H1 (cell line): ENCODE measurements around the gene NANOS2. TPM values are rescaled to one million over a fixed set of nuclear protein-coding genes. Genes with fewer than 3 reads are reported as not detected.

ENCODE experiments used
- CTCF ChIA-PET: fragments of 300-600 bp; sonication (Branson Sonifier 250); formaldehyde crosslinking; loops from one replicate; lab custom pipeline; 2021; ENCODE audit not compliant: partially characterized antibody; lab: Charles Lee
- POLR2A ChIA-PET: fragments of 300-600 bp; sonication (Branson Sonifier 250); formaldehyde crosslinking; loops from one replicate; lab custom pipeline; 2021; ENCODE audit warnings: inconsistent platforms; ENCODE audit not compliant: partially characterized antibody; lab: Charles Lee
- DNase-seq, 2 experiments: peaks; one replicate each; pipeline versions ENCODE4 v3.0.0 to v3.0.0-alpha.2; 2010 to 2022; ENCODE audit warnings: low spot score in 2 of 2, low read depth in 1 of 2, mixed read lengths in 1 of 2
- FAIRE-seq: peaks from 2 replicates; lab custom pipeline; 2011; peaks lifted over from hg19 to GRCh38; lab: Jason Lieb, UNC
- H2AFZ ChIP-seq: 2 replicates; pipeline ENCODE4 v1.8.1; 2012; ENCODE audit warnings: low read length, inconsistent platforms
- H2AK5ac ChIP-seq: 2 replicates; pipeline ENCODE4 v1.6.1; 2013; ENCODE audit warnings: low read depth, low read length
- H2BK120ac ChIP-seq: replicated peaks from 2 replicates; pipeline ENCODE3; 2013; ENCODE audit warnings: low read depth, low read length, inconsistent platforms
- H2BK12ac ChIP-seq: 2 replicates; pipeline ENCODE4 v1.6.1; 2013; ENCODE audit warnings: low read depth, low read length
- H2BK15ac ChIP-seq: 2 replicates; pipeline ENCODE4 v1.6.1; 2013; ENCODE audit warnings: low read length
- H2BK20ac ChIP-seq: 2 replicates; pipeline ENCODE4 v1.6.1; 2013; ENCODE audit warnings: low read length
- H2BK5ac ChIP-seq: 2 replicates; pipeline ENCODE4 v1.6.1; 2013; ENCODE audit warnings: low read depth, low read length
- H3K14ac ChIP-seq: 2 replicates; pipeline ENCODE4 v1.6.1; 2013; ENCODE audit warnings: inconsistent platforms; ENCODE audit not compliant: insufficient read length
- H3K18ac ChIP-seq: 2 replicates; pipeline ENCODE4 v1.6.1; 2013; ENCODE audit warnings: low read length; ENCODE audit errors: extremely low read depth
- H3K23ac ChIP-seq: 2 replicates; pipeline ENCODE4 v1.6.1; 2013; ENCODE audit warnings: inconsistent platforms; ENCODE audit not compliant: insufficient read length
- H3K23me2 ChIP-seq: 2 replicates; pipeline ENCODE4 v1.6.1; 2013; ENCODE audit warnings: low read depth, low read length
- H3K27ac ChIP-seq: 2 replicates; pipeline ENCODE4 v1.6.1; 2011; ENCODE audit warnings: low read depth, low read length, inconsistent platforms
- H3K27me3 ChIP-seq, 4 experiments: replicated peaks in 1 of 4; 1 replicate in 1 of 4; 2 replicates in 3 of 4; pipeline versions ENCODE4 v1.6.1 to v1.8.1; 2011 to 2013; ENCODE audit warnings: low read length in 3 of 4, mild to moderate bottlenecking in 3 of 4, inconsistent platforms in 2 of 4, mixed read lengths in 2 of 4, moderate library complexity in 1 of 4; ENCODE audit not compliant: control insufficient read depth in 3 of 4, insufficient read depth in 3 of 4; ENCODE audit errors: extremely low read depth in 1 of 4
- H3K36me3 ChIP-seq, 4 experiments: 2 replicates each; pipeline versions ENCODE4 v1.6.1 to v1.8.1; 2011 to 2013; ENCODE audit warnings: mild to moderate bottlenecking in 4 of 4, low read length in 3 of 4, moderate library complexity in 2 of 4, control low read depth in 1 of 4, inconsistent platforms in 1 of 4; ENCODE audit not compliant: insufficient read depth in 4 of 4, control insufficient read depth in 2 of 4
- H3K4ac ChIP-seq: replicated peaks from 2 replicates; pipeline ENCODE3; 2013; ENCODE audit warnings: low read length, low read depth, mixed read lengths, inconsistent platforms; ENCODE audit not compliant: insufficient read length
- H3K4me1 ChIP-seq, 4 experiments: replicated peaks in 1 of 4; 1 replicate in 1 of 4; 2 replicates in 3 of 4; pipeline versions ENCODE4 v1.6.1 to v1.8.1; 2011 to 2013; ENCODE audit warnings: low read length in 3 of 4, inconsistent platforms in 2 of 4, mixed read lengths in 1 of 4; ENCODE audit not compliant: insufficient read depth in 4 of 4, control insufficient read depth in 3 of 4
- H3K4me2 ChIP-seq, 2 experiments: 2 replicates each; pipeline versions ENCODE4 v1.6.1 to v1.8.1; 2011 to 2013; ENCODE audit warnings: low read depth in 2 of 2, low read length in 2 of 2, control low read depth in 1 of 2, inconsistent platforms in 1 of 2, mild to moderate bottlenecking in 1 of 2; ENCODE audit not compliant: insufficient read depth in 1 of 2
- H3K4me3 ChIP-seq, 4 experiments: fragments of 200-600, 300-600 bp in 1 of 4; sonication (generic), shearing (Covaris generic), sonication (Bioruptor Twin) in 1 of 4; 2 replicates each; pipeline versions ENCODE4 v1.5.1 to v1.8.1; 2011 to 2016; ENCODE audit warnings: low read length in 4 of 4, low read depth in 3 of 4, control low read depth in 2 of 4, inconsistent platforms in 2 of 4, mild to moderate bottlenecking in 2 of 4, mixed read lengths in 1 of 4, moderate library complexity in 1 of 4; ENCODE audit not compliant: insufficient read depth in 2 of 4; ENCODE audit errors: extremely low read depth in 1 of 4
- H3K56ac ChIP-seq: replicated peaks from 2 replicates; pipeline ENCODE3; 2013; ENCODE audit warnings: low read depth, mild to moderate bottlenecking, mixed read lengths, low read length, inconsistent platforms; ENCODE audit not compliant: insufficient read length
- H3K79me1 ChIP-seq: 2 replicates; pipeline ENCODE4 v1.6.1; 2013; ENCODE audit warnings: low read depth, low read length, control low read depth
- H3K79me2 ChIP-seq, 2 experiments: 2 replicates each; pipeline versions ENCODE4 v1.6.1 to v1.8.1; 2012 to 2013; ENCODE audit warnings: low read length in 2 of 2, mild to moderate bottlenecking in 2 of 2, inconsistent platforms in 1 of 2; ENCODE audit not compliant: insufficient read depth in 2 of 2, control insufficient read depth in 1 of 2
- H3K9ac ChIP-seq, 4 experiments: replicated peaks in 1 of 4; 1 replicate in 1 of 4; 2 replicates in 3 of 4; pipeline versions ENCODE4 v1.6.1 to v1.8.1; 2011 to 2013; ENCODE audit warnings: low read depth in 3 of 4, low read length in 3 of 4, control low read depth in 2 of 4, mild to moderate bottlenecking in 2 of 4, moderate library complexity in 2 of 4, inconsistent platforms in 1 of 4; ENCODE audit errors: extremely low read depth in 1 of 4
- H3K9me3 ChIP-seq, 2 experiments: 2 replicates each; pipeline versions ENCODE4 v1.6.1 to v1.8.1; 2012 to 2013; ENCODE audit warnings: mild to moderate bottlenecking in 2 of 2, moderate library complexity in 2 of 2, control low read depth in 1 of 2, inconsistent platforms in 1 of 2, low read depth in 1 of 2, low read length in 1 of 2, mixed read lengths in 1 of 2; ENCODE audit not compliant: insufficient read depth in 2 of 2
- H4K20me1 ChIP-seq, 2 experiments: replicated peaks in 1 of 2; 2 replicates each; pipeline versions ENCODE3 to v1.8.1; 2011 to 2013; ENCODE audit warnings: inconsistent platforms in 2 of 2, low read length in 2 of 2, mild to moderate bottlenecking in 1 of 2; ENCODE audit not compliant: insufficient read depth in 2 of 2, control insufficient read depth in 1 of 2
- H4K5ac ChIP-seq: 2 replicates; pipeline ENCODE4 v1.6.1; 2013; ENCODE audit warnings: low read length, low read depth, mixed read lengths, inconsistent platforms; ENCODE audit not compliant: insufficient read length
- H4K8ac ChIP-seq: 2 replicates; pipeline ENCODE4 v1.8.0; 2013; ENCODE audit warnings: mild to moderate bottlenecking, moderate library complexity, low read length, inconsistent platforms; ENCODE audit not compliant: insufficient read depth; ENCODE audit errors: extremely low read depth
- H4K91ac ChIP-seq: replicated peaks from 2 replicates; pipeline ENCODE3; 2013; ENCODE audit warnings: low read length, mixed read lengths, inconsistent platforms; ENCODE audit not compliant: insufficient read length
- BCL11A ChIP-seq, 2 experiments: IDR thresholded peaks; one replicate each; pipeline ENCODE4 v1.6.1; 2011; ENCODE audit warnings: low read depth in 2 of 2, low read length in 2 of 2, mild to moderate bottlenecking in 2 of 2
- CHD1 ChIP-seq: IDR thresholded peaks from 2 replicates; pipeline ENCODE4 v1.6.1; 2012; ENCODE audit warnings: low read depth, low read length, improper control_type of control experiment
- EZH2 ChIP-seq: fragments of 200-600 bp; sonication (generic); IDR thresholded peaks from 2 replicates; pipeline ENCODE4 v1.7.1; 2012; ENCODE audit warnings: low read depth, mild to moderate bottlenecking, moderate library complexity, low read length, inconsistent platforms; ENCODE audit not compliant: severe bottlenecking
- GABPA ChIP-seq: IDR thresholded peaks from 2 replicates; pipeline ENCODE4 v1.6.1; 2011; ENCODE audit warnings: mild to moderate bottlenecking, low read length, moderate library complexity, borderline replicate concordance; ENCODE audit not compliant: insufficient read depth
- JUN ChIP-seq: IDR thresholded peaks from 2 replicates; pipeline ENCODE4 v1.6.1; 2011; ENCODE audit warnings: low read depth, mild to moderate bottlenecking, improper control_type of control experiment, low read length
- PHF8 ChIP-seq: fragments of 200-600 bp; sonication (generic); conservative IDR thresholded peaks from 2 replicates; pipeline ENCODE4 v1.7.1; 2012; ENCODE audit warnings: low read depth, mild to moderate bottlenecking, inconsistent platforms, low read length, moderate library complexity
- POLR2AphosphoS5 ChIP-seq: IDR thresholded peaks from 2 replicates; pipeline ENCODE4 v1.6.1; 2011; ENCODE audit warnings: low read depth, low read length
- RBBP5 ChIP-seq: IDR thresholded peaks from 2 replicates; pipeline ENCODE4 v1.7.1; 2012; ENCODE audit warnings: low read depth, mild to moderate bottlenecking, inconsistent platforms, low read length, moderate library complexity, borderline replicate concordance
- SIX5 ChIP-seq: IDR thresholded peaks from 2 replicates; pipeline ENCODE4 v1.6.1; 2011; ENCODE audit warnings: mild to moderate bottlenecking, low read depth, low read length
- TCF12 ChIP-seq: IDR thresholded peaks from 2 replicates; pipeline ENCODE4 v1.6.1; 2011; ENCODE audit warnings: low read depth, mild to moderate bottlenecking, low read length
- WGBS, 2 experiments: shearing (Covaris generic) in 1 of 2; methylation state at CpG; one replicate each; pipeline versions ENCODE4 v1.1.6 to v1.1.7; 2013 to 2015; ENCODE audit warnings: low lambda C conversion rate in 2 of 2, mixed read lengths in 2 of 2, inconsistent platforms in 1 of 2, low coverage in 1 of 2, missing lambda C conversion rate in 1 of 2; ENCODE audit not compliant: insufficient replicate concordance in 2 of 2, insufficient coverage in 1 of 2, insufficient read length in 1 of 2; ENCODE audit errors: extremely low coverage in 1 of 2, missing lambda C conversion rate in 1 of 2; 5-methylcytosine and 5-hydroxymethylcytosine counted together
- polyA plus RNA-seq, 7 experiments: library from polyadenylated mRNA; depleted of rRNA in 3 of 7; stranded (reverse) in 5 of 7; unstranded in 2 of 7; fragments of >200 nt in 5 of 7; fragments of 200-250 nt in 2 of 7; gene quantifications; 1 replicate in 5 of 7; 2 replicates in 1 of 7; 4 replicates in 1 of 7; pipeline versions ENCODE4 v1.2.1 to v1.2.3, GENCODE V29; 2011 to 2013; ENCODE audit warnings: missing spikeins in 2 of 7, mixed read lengths in 2 of 7
- total RNA-seq: library from RNA; stranded (reverse); fragmentation: NEBNext Ultra II Directional; extraction: Animal tissue kit (Norgen Biotek cat#: 25700); gene quantifications from 2 replicates; pipeline ENCODE4 v1.2.1, GENCODE V29; 2021
- TF ChIP-seq, protein P1 (sequence below), 3 experiments: IDR thresholded peaks; 1 replicate in 2 of 3; 2 replicates in 1 of 3; pipeline versions ENCODE4 v1.5.1 to v1.6.1; 2011; ENCODE audit warnings: low read length in 3 of 3, mild to moderate bottlenecking in 3 of 3, inconsistent platforms in 2 of 3, low read depth in 1 of 3, moderate library complexity in 1 of 3; ENCODE audit not compliant: insufficient read depth in 1 of 3; ENCODE audit errors: control extremely low read depth in 1 of 3

Gene NANOS2
- total and polyA plus RNA-seq, 2 of the 8 experiments (the other 6 are each of a cell fraction or from before 2014, with no cell fraction given): 0.20 TPM; not detected in 1

DNA sequence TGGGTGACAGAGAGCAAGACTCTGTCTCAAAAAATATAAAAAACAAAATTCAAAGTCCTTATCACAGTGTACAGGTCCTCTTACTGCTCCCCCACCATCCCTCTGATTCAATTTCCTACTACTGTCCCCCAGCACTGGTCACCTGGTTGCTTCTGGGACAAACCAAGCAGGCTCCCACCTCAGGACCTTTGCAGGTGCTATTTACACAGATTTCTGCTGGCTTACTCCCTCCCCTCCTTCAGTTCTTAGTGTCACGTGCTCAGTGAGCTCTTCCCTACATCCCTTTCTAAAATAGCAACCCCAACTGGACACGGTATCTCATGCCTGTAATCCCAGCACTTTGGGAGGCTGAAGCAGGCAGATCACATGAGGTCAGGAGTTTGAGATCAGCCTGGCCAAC lies 34.6 kb downstream of the NANOS2 start:
- no peak for DNase-seq
- Histone ChIP-seq H3K79me1 (0 out of 2 replicates have a peak, but pooled peaks cover 5% of the 10 kb centered on the region), H3K23ac (no peak overlapping the region), H3K27ac (no peak overlapping the region), H4K20me1 (peaks cover 3 to 13% of the 10 kb centered on the region in 2 experiments), H3K18ac (no peak overlapping the region), H3K9me3 (no peaks in the 10 kb centered on the region), H4K5ac (no peak overlapping the region), H3K36me3 (peaks cover 0 to 7% (median 0%) of the 10 kb centered on the region in 4 experiments; a peak in 1 of 8 replicates), H3K56ac (no peak overlapping the region), H3K79me2 (no peaks in the 10 kb centered on the region; a peak in 1 of 4 replicates), H2BK120ac (no peak overlapping the region), H2BK12ac (peak overlapping the region; percentile 44; the same call in 1 of the 2 replicates), H3K4me1 (peaks cover 6 to 34% (median 22%) of the 10 kb centered on the region in 4 experiments), H2BK15ac (no peak overlapping the region), H2AK5ac (no peak overlapping the region), H3K4me2 (no peak overlapping the region), H2BK20ac (no peak overlapping the region), H3K14ac (no peak overlapping the region), H2BK5ac (no peak overlapping the region), H4K91ac (no peak overlapping the region), H3K4me3 (no peak overlapping the region), H2AFZ (no peak overlapping the region), H3K4ac (no peak overlapping the region), H4K8ac (no peak overlapping the region), H3K23me2 (peaks cover 10% of the 10 kb centered on the region; the same call in 1 of the 2 replicates), H3K9ac (no peak overlapping the region), H3K27me3 (no peaks in the 10 kb centered on the region)
- no peak for FAIRE-seq
- CTCF ChIA-PET: interaction anchor here (1.3 to 10.7 kb wide), 3 partner anchors 11 to 83 kb away, joined by 3 to 208 read pairs (median 23); partner anchors contain the start of genes FOXA3 and SYMPK
- POLR2A ChIA-PET: interaction anchor here (1.0 to 9.8 kb wide), 2 partner anchors 11 to 25 kb away, joined by 3 to 277 read pairs; partner anchors contain the start of genes FOXA3 and SYMPK
- 78% methylated on average over 2 of the region's 2 CpGs; no CpG with 5 or more reads in 1 of the 2 experiments for WGBS, 2 experiments
- TF ChIP-seq GABPA (no peak), TCF12 (no peak), PHF8 (no peak), BCL11A (IDR thresholded peaks at IDR 0.05; ENCODE audit: low read depth in 2 of 2, low read length in 2 of 2) (no peak), SIX5 (no peak), POLR2AphosphoS5 (no peak), JUN (no peak), EZH2 (no peak), CHD1 (no peak), RBBP5 (no peak)
- TF ChIP-seq, protein P1, sequence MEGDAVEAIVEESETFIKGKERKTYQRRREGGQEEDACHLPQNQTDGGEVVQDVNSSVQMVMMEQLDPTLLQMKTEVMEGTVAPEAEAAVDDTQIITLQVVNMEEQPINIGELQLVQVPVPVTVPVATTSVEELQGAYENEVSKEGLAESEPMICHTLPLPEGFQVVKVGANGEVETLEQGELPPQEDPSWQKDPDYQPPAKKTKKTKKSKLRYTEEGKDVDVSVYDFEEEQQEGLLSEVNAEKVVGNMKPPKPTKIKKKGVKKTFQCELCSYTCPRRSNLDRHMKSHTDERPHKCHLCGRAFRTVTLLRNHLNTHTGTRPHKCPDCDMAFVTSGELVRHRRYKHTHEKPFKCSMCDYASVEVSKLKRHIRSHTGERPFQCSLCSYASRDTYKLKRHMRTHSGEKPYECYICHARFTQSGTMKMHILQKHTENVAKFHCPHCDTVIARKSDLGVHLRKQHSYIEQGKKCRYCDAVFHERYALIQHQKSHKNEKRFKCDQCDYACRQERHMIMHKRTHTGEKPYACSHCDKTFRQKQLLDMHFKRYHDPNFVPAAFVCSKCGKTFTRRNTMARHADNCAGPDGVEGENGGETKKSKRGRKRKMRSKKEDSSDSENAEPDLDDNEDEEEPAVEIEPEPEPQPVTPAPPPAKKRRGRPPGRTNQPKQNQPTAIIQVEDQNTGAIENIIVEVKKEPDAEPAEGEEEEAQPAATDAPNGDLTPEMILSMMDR (IDR thresholded peaks at IDR 0.05; ENCODE audit: control extremely low read depth in 1 of 3, insufficient read depth in 1 of 3, low read depth in 1 of 3, low read length in 3 of 3): no peak
